GM12873 (cell line): ENCODE results near the gene SHLD1.

Experiments used
- TF ChIP-seq, protein P1 (sequence below): IDR thresholded peaks from 2 replicates; pipeline ENCODE4 v1.5.1; 2012; ENCODE audit warnings: low read depth, mild to moderate bottlenecking, moderate library complexity, low read length, control low read depth; ENCODE audit not compliant: insufficient read depth; ENCODE audit errors: missing control alignments

The SHLD1 gene

DNA sequence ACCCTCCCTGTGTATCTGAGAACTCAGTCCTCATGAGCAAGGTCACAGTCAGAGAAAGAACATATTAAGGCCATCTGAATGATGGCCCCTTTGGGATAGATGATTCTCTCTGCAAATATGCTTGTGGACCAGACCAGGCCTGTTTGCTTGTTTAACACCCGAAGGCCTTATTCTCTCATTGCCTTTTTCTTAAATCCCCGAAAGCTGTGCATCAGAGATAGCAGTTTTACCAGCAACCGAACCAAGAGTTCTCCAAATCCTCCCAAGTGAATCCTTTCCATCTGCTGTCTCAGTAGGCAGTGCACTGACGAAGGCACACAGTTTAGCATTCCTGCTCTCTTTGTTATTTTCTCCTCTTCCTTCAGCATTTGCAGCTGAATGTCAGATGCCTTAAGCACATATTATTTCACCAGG is 120.4 kb downstream of the SHLD1 start:
- TF ChIP-seq, protein P1, sequence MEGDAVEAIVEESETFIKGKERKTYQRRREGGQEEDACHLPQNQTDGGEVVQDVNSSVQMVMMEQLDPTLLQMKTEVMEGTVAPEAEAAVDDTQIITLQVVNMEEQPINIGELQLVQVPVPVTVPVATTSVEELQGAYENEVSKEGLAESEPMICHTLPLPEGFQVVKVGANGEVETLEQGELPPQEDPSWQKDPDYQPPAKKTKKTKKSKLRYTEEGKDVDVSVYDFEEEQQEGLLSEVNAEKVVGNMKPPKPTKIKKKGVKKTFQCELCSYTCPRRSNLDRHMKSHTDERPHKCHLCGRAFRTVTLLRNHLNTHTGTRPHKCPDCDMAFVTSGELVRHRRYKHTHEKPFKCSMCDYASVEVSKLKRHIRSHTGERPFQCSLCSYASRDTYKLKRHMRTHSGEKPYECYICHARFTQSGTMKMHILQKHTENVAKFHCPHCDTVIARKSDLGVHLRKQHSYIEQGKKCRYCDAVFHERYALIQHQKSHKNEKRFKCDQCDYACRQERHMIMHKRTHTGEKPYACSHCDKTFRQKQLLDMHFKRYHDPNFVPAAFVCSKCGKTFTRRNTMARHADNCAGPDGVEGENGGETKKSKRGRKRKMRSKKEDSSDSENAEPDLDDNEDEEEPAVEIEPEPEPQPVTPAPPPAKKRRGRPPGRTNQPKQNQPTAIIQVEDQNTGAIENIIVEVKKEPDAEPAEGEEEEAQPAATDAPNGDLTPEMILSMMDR, result no peak

DNA sequence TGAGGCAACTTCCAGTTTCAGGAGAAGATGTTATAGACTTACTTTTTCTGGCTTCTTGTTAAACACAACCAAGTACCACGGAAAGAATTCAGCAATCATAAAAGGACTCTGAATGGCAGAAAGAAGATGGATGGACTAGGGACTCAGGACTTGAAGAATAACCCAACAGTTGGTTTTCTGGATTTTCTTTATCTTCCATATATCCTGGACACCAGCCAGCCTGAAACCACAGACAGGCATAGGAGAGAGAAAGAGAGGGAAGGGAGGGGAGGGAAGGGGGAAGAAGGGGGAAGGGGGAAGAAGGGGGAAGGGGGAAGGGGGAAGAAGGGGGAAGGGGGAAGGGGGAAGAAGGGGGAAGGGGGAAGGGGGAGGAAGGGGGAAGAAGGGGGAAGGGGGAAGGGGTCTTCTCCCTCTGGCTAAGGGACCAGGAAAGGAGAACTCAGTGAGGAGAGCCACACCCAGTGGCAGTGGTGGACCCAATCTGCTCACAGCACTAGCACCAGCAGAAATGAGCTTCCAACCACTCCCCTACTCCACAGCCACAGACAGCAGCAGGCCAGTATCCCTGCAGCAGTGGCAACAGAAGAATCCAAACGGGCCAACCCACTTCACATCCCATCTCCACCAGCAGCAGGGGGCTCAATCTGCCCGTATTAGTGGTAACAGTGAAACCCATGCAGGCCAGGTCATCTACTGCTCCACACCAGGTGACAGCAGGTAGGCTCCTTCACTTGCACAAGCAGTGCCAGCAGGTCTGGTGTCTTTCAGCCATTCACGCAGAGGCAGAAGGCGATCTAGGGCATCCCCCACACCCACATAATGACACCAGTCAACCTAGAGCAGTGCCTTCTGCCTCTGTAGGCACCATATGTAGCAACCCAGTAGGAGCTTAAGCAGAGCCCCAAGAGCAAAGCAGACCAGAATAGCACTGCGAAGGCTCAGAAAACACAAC is 121.5 kb downstream of the SHLD1 start:
- TF ChIP-seq, protein P1, result no peak

DNA sequence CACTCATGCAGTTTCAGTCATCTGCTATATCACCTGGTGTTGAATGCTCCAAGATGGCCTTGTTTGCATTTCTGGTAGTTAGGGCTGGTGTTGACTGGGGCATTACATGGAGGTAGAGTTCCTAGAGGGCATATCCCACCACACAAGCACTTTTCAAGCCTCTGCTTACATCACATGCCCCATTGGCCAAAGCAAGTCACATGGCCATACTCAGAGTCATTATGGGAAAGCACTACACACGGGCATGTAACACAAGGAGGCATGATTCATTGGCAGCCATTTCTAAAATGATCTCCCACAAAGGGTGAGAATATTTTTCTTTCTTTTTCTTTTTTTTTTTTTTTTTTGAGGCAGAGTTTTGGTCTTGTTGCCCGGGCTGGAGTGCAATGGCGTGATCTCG is 126.9 kb downstream of the SHLD1 start:
- TF ChIP-seq, protein P1, result no peak

DNA sequence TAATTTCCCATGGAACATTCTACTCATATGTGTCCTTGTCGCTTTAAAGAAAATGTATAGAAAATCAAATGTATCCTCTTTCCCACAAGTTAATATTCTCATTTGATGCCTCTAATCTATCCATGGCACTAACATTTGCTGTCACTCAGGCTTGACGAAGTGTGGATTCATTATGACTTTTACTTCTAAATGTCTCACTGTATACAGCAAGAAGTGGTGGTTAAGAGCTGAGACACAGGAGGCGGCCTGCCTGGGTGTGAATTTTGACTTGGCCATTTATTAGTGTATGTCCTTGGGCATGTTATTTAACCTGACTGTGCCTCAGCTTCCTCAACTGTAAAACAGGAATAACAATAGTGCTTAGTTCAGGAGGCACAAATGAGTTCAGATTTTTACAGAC is 130.1 kb downstream of the SHLD1 start:
- TF ChIP-seq, protein P1, result no peak

DNA sequence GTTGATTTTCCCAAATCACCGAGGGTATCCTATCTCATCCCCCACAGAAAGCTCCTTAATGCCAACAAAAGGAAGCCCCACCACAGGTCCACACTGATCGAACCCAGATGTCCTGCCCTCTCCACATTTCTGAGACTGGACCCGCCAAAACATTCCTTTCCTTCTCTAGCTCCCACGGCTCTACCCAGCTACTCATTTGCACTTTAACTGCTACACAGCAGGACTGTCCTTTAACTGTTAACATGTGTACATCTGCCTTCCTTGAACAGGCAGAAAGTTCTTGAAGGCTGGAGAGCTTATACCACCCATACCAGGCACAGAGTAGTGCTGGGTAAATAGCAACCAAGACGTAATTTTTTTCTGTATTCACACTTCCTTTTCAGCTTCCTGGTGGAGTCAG is 131.5 kb downstream of the SHLD1 start:
- TF ChIP-seq, protein P1, result no peak

DNA sequence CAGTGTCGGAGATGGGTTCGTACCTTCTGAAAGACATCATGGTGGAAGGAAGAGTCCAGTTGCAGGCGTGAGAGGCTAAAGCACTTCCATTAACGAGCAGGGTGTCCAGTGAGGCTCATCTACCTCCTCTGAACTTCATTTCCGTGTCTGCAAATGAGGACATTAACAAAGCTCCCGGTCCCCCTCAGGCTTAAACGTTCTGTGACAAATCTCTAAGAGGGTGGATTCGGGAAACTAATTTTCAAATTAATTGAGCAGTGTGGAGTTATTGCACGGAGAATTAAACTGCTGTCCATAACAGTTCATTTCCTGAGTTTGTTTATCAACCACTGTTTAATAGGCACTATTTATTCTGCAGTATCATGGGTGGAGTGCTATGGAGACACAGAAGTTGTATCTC is 132.0 kb downstream of the SHLD1 start:
- TF ChIP-seq, protein P1, result no peak

DNA sequence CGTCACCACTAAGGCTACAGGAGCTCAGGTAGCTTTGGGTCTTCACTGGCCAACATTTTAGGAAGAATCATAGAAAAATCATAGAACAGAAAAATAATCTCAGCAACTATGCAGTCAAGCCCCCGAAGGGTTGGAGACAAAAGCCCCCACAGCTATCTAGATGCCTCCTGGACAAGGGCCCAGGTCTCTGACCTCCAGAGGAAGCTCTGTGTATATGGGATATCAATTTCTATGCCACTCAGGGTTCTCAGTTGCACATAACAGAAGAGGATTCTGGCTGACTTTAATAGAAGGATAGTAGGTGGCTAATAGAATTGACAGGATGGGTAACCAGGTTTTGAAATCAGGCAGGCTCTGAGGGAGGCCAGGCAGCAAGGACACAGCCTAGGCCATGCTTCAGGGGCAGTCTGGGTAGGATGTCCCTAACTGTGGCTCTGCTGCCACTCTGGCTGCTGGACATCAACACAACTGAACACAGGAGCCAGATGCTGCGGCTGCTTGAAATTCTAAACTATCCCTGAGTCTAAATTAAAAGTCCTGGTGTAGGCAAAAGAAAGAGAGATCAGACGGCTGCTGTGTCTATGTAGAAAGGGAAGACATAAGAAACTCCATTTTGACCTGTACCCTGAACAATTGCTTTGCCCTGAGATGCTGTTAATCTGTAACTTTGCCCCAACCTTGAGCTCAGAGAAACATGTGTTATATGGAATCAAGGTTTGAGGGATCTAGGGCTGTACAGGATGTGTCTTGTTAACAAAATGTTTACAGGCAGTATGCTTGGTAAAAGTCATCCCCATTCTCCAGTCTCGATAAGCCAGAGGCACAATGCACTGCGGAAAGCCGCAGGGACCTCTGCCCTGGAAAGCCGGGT is 134.5 kb downstream of the SHLD1 start:
- TF ChIP-seq, protein P1, result no peak
